GM19239 (cell line): Measurements from ENCODE around the gene SMIM23.

Experiments used
- DNase-seq: peaks from one replicate; pipeline ENCODE4 v3.0.0; 2011; ENCODE audit warnings: low spot score; ENCODE audit not compliant: insufficient read length
- FAIRE-seq: peaks from 2 replicates; lab custom pipeline; 2011; peaks lifted over from hg19 to GRCh38; lab: Jason Lieb, UNC

The SMIM23 gene

DNA sequence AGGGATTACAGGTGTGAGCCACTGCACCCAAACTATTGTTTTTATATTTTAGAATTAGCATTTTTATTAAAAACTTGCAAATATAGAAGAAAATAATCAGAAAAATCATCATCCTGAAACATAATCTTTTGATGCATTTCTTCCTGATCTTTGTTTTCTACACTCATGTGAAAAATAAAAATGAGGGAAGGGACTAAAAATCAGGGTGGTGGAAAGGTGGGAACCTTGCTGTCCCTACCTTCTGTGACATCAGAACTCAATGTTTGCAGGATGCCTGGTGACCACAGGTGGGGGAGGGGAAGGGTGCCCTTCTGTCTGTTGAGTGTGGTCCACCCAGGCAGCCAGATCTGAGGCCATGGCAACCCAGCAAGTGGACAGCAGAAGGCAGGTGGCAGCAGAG, at the start of gene SMIM23:
SMIM23 (plus strand) TSS at position 301 of the 400 bp plus-strand sequence; CDS start at position 356, 55 bp downstream.
- FAIRE-seq (no peak), DNase-seq (no peak)

DNA sequence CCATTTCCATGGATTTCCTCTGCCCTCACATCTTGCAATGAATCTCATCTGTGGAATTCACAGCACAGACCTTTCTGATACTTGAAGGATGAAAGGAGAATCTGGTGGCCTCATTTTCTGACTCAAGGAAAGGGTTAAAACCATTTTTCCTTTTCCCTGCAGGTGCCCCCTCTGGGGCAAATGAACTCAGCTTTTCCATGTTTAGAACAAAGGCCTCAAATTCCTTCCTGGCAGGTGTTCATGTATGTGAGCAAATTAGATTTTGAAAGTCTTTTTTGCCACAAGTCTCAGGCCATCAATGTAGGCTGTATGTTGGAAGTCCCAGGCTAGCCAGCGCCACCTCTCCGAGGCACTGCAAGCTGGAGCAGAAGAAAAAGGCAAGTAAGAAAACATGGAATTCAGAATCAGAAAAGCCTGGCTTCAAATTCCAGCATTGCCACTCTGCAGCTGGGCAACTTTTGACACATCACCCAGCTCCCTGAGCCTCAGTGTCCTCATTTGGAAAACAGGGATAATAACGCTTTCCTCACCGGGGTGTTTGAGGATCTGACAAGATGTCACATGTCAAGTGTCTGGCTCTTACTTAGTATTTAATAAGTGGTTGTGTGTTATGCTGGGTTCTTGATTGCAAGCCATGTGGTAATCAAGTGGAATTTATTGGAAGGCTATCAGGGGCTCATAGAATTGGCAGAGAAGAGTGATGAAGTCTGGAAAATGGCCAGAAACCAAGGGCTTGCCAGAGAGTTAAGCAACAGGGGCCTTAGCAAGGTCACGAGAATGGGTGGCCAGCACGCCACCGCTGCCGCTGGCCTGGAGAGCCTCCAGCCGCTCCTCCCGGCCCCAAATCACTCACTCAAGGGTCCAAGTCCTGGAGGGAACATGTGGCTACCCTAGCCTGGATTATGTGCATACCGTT, 48.4 kb upstream of the SMIM23 start:
- no peak for DNase-seq
- FAIRE-seq, result no peak

DNA sequence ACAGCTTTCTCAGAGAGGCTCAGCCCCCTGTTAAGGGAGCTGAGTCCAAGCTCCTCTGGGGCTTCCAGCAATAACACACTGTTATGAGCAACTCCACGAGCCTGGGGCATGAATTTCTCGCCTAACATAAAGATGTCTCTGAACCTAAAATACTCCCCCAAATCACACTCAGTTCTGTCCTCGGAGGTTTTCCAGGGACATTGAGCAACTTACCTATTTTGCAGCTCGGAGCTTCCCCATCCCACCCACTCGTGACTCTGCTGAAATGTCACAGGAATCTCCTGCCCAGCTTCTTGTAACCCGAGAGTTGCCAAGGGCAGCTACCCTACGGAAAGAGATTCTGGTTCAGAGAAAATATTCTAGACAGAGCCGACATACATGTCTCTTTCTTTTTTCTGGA, 47.1 kb upstream of the SMIM23 start:
- no peak for FAIRE-seq
- DNase-seq, result no peak

DNA sequence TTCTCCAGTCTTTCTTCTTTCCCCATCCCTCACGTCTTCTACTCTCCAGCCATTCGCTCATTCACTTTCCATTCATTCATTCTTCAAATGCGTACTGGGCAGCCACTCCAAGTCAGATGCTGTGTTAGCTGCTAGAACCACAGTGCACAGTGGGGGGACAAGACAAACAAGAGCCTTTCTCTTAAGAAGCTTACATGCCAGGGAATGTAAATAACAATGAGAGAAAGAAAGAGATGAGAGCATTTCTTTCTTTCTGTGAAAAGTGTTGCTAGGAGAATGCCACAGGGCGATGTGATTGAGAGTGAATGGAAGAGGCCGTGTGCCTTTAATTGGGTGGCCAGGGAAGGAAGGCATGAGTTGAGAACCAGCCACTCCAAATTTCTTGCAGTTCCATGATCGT, 46.3 kb upstream of the SMIM23 start:
- FAIRE-seq (no peak), DNase-seq (no peak)

DNA sequence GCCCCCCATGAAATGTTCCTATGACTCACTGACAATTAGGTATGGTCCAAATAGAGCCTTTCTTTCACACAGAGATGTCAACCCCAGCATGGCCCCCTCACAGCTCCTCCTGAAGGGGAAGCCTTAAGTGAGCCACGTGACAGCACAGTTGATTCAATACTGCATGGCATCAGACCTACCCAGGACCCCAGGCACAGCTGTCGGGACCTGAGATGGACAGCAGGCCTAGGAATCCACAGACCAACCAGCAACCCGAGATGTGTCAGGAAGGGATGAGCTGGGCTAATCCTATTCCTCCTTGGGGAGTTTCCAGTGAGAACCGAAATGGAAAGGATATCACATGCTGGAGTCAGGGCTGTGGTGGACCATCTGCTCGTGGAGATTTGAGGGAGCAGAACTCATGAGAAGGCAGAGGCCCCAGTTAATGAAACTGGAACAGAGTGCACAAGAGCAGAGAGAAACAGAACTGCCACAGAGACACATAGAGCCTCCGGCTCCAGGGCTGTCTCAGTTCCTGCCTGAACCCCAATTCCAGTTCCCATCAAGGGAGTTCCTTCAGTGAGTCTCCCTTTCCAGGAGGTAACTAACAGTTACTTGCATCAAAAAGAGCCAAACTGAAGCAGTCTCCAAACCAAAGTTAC, 42.1 kb upstream of the SMIM23 start:
- no peak for DNase-seq
- no peak for FAIRE-seq

DNA sequence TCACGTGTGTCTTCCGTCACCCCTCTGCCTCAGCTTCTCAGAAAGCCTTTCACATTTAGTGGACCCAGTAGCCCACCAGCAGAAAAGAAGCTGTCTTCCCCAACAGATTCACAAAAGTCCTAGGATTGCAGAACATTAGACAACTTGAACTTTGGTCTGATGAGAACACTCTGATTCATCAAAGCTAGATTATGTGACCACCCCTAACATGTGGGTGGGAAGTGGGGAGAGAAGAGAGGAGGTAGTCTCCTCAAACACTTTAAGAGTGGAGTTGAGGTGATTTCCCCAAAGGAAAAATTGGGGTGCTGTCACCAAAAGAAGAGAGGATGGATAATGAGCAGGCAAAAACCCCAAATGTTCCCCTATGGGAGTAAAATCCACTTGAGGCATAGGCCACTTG, 41.4 kb upstream of the SMIM23 start:
- DNase-seq (no peak), FAIRE-seq (no peak)

DNA sequence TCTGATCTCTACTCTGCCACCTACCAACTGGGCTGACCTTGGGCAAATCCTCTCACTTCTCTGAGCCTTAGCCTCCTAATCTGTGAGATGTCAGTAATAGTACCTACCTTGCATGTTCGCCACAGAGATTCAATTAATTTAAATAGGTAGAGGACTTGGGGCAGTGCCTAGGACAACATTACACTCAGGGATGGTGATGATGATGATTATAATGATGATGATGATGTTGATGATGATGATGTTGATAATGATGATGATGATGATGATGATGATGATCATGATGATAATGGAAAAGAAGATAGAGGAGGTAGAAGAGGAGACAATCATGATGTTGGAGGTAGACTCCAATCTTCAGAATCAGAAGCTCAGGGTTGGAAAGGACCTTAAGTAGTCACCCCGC, 40.7 kb upstream of the SMIM23 start:
- no peak for FAIRE-seq
- no peak for DNase-seq

DNA sequence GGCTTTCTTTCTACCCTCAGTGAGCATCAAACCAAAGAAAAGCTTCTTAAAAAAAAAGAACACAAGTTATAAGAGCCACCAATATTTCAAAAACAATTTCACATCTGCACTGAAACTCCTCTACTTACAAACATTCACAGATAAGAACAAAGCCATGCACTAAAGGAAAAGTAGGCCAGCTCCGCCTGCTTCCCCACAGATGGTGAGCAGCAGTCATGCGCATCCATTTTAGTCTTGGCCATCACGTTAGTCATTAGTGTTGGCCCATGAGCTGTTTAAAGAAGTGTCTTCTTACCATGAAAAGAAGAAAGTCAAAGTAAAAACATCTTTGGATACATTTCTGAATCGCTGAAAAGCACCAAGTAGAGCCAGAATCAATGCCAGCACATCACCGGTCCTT, 40.0 kb upstream of the SMIM23 start:
- no peak for DNase-seq
- no peak for FAIRE-seq

DNA sequence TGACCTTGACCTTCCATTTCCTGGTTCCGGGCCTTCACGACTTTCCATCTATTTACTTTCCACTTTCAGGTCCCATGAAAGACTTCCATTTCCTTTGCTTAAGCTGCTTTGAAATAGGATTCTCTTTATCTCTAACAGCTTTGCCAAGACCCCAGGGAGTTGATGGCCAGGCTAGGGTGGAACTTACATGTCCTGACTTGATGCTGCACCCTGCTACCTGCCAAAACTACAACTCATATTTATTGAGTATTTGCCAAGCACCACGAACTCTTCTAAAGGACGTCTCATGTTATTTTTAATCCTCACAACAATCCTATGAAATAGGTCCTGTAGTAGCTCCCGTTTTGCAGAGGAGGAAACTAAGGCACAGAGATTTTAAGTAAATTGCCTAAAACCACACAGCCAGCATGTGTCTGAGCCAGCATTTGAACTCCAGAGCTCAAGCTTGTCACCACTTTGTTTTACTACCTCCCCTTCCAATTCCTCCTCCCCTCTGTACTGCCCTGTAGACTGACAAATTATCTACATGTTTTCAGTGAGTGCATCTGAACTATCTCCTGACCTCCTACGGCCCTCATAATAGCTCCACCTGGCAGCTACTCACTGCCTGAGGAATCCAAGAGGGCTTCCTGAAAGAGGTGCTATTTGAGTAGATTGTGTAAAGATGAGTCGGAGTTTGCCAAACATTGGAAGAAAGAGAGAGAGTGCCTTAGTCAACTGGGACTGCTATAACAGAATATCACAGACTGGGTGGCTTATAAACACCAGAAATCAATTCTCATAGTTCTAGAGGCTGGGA, 38.4 kb upstream of the SMIM23 start:
- no peak for DNase-seq

DNA sequence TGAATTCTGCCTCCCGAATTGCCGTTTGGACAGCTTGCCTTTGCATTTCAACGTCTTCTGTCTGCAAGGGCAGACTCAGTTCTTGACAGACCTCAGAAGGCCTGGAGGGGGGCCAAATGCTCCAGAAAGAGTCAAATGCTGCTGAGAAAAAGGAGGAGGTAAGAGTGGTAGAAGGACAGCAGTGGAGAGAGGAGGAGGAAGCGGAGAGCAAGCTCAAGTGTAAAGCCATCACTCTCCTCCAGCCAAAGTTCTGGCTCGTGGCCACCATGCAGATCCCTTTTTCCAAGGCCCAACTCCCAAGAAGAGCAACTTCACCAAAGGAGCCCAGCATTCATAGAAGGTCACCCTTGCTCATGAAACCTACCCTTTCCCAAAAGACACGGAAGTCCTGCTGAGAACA, 36.9 kb upstream of the SMIM23 start:
- FAIRE-seq (no peak), DNase-seq (no peak)

More for the DNA sequence above, 38.4 kb upstream of the SMIM23 start:
- FAIRE-seq, result no peak

DNA sequence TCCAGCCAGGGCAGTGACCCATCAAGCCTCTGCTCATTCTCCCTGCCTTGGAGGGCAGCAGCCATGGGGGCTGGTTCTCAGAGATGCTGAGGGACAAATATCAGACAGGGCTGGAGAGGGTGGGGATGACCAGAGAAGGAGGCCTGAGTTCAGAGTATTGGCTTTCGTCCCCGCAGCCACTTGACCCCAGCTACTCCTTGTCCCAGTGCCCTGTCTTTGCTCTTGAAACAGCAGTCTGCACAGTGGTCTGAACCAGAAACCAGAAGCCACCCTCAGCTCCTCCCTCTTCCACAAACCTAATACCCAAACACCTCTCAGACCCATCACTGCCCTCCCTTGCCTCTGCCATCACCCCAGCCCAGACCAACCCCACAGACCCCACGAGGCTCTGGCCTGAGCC, 36.3 kb upstream of the SMIM23 start:
- DNase-seq, result no peak
- no peak for FAIRE-seq

DNA sequence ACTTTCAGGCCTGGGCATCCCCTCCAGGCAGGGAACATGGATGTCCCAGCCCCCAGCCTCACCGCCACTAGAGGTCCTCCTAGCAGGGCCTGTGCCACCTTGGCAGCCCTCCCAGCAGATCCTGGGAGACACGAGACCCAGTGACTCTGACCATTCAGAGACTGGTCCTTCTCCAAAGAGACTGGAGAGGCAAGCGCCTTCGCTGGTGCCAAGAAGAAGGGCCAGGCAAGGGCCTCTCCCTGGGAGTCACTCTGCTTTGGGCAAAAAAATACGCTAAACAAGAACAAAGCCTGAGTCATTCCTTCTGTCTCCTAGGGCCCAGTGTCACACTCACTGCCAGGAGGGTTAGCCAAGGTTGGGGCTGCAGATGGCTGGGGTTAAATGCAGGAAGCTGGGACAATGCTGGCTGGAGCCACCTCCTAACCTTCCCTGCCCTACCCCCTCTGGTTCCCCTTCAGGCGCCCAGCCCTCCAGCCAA, 35.3 kb upstream of the SMIM23 start:
- DNase-seq (no peak), FAIRE-seq (no peak)

DNA sequence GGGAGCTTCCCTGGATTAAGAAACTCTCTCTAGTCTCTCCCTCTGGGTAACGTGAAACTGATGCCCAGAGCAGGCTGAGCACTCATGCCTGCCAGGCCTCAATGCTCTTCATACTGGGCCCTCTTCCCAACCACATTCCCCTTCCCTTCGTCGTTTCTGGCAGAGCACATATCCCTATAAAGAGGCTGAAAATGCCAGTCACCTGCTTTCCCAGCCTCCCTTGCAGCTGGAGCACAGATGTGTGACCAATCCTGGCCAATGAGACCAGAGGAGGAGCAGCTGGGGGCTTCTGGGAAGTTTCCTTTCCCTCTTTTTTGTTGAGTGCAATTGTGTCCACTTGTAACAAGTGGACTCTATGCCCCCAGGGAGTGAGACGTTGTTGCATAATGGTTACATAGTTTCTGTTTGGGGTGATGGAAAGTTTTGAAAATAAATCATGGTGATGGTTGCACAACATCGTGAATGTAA, 30.2 kb upstream of the SMIM23 start:
- DNase-seq (no peak), FAIRE-seq (no peak)

DNA sequence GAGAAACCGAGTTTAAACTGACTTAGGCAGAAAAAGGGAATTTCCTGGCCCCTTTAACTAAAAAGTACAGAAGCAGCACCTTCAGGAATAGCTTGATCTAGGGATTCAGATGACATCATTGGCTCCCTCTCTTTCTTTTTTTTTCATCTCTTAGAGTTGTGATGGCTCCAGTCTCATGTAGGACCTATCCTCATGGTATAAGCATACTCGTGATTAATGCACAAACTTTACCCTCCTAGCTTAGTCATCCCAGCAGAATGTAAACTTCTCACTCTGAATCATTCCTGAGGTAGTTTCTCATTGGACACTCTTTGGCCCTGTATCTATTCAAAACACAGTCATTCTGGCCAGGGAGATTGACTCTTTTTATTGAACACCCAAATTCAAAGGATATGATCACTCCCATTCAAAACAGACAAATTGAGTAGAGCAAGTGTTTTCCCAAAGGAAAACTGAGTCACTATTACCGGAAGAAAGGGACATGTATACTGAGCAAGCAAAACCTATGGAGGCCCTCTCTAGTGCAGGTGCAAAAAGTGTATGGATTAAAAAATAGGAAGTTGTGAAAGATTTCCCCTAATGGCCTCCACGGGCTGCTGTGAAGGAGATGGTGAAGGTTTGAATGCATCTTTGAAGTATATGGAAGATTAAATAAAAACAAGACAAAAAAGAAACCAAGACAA, 27.6 kb upstream of the SMIM23 start:
- no peak for DNase-seq
- no peak for FAIRE-seq

DNA sequence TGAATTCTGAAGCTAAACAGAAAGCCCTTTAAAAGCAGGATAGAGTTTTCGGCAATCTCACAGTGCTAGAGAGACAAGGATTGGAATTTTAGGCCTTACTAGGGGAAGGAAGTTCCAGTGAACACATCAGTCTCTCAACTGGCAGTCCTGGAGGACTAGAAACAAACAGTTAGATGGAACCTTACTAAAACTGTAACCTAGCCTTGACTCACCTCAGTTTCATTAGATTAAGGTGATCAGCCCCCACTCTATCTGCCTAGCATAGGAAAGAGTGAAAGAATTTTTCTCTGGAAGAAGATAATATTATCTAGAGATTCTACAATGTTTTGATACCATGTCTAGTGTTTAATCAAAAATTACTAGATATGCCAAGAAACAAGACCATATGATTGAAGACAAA, 25.8 kb upstream of the SMIM23 start:
- FAIRE-seq (no peak), DNase-seq (no peak)

DNA sequence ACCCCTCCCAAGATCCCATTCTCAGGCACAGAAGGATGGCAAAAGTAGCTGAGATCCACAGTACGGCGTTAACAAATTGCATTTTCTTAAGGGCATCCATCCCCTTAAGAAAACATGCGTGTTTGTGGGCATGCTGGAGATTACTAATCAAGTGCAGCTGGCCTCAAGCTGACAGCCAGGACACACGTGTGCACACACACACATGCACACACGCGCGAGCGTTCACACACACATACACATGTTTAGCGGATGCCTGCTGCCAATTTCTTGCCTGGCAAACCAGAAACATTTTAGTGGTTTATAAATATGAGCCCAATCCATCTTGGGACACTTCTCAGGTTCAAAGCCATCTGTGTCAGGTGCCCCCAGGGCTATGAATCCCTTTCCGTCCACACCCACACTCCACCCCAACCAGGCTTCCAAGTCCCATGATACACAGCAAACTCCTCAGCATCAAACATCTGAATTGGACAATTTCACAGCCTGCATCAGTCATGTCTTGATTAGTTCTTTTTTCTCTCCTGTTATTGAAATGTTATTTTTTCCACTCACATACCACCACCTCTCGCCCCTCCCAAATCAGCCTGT, 23.5 kb upstream of the SMIM23 start:
- no peak for FAIRE-seq
- no peak for DNase-seq

DNA sequence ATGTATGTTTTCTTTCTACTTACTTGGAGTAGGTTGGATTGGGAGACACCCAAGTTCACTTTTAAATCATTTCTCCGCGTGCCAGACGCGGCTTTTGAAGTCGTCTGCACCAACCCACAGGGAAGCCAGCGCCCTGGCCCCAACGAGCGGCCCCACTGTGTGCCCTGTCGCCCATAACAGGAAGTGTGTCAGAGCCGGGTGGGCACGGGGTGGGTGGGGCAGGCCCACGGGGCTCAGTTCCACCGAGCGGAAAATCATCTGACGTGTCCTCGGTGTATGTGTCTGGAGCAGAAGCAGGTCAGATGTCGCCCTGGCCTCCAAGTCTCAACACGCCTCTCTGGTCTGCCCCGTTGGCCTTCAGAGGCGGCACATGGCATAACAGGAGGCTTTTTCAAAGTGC, 22.7 kb upstream of the SMIM23 start:
- DNase-seq (no peak), FAIRE-seq (no peak)

DNA sequence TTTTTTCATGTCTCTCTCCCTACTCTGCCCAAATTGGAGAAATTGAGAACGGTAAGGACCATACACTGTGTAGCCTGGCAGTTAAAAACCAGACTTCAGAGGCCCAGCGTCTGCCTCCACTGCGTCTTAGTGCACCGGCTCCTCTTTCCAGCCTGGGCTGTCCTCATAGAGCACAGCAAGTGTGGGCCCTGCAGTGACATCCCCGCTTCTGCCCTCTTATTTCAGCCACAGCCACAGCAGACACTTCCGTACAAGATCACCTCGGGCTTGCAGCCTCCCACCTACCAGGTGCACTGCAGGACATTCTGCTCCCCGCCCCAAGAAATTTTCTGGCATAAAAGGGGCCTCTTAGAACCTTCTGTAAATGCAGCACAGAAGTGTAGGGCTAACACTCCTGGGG, 21.4 kb upstream of the SMIM23 start:
- DNase-seq, result no peak

DNA sequence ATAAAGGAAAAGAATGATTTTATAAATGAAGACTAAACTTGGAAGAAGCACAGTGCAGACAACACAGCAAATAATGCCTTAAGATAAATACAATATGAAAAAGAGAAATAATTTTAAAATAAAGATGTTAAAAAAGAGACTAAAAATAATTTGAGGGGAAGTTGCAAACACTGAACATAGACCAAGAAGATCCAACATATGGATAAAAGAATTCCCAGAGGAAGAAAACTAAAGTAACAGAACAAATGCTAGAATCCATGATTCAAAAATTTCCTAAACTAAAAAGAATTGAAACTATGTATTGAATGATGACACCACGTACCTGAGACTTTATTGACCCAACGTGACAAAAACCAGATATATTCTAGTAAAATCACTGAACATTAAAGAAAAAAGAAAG, 18.7 kb upstream of the SMIM23 start:
- no peak for DNase-seq
- FAIRE-seq, result no peak

More for the DNA sequence above, 21.4 kb upstream of the SMIM23 start:
- FAIRE-seq, result no peak

DNA sequence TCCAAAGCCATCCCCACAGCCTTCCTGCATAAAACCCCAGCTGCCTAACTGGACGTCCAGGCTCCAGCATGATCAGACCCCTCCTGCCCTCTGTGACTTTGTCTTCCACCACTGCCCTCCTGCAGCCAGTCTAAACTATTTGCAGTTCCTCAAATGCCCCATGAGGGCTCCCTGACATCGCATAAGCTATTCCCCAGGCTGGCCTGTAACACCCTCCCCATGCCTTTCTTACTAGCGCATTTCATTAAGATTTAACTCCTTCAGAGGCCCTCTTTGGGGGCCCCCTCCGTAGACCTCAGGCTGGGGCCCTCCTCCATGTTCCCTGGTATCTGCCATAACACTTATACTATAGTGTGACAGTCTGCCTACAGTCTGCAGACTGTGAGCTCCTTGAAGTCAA, 15.5 kb upstream of the SMIM23 start:
- FAIRE-seq (no peak), DNase-seq (no peak)
